HT1080 (cell line): Measurements from ENCODE around the gene NR1H3. TPM values are rescaled to one million over a fixed set of nuclear protein-coding genes. Genes with fewer than 3 reads are reported as not detected.

Experiments
- DNase-seq: peaks from one replicate; pipeline ENCODE4 v3.0.0-alpha.2; 2015; ENCODE audit warnings: low read depth
- total RNA-seq: library from RNA; depleted of rRNA; stranded (reverse); fragments of >200 nt; shearing (Covaris generic); gene quantifications from 2 replicates; pipeline ENCODE4 v1.2.3, GENCODE V29; 2014

The NR1H3 gene
- total RNA-seq, 1 experiment from 2014 or later: 9.7 TPM

GRCh38 chr11:47243454-47243853 is 14.3 kb upstream of the NR1H3 start:
- no peak for DNase-seq

- no peak for DNase-seq
Measured at GRCh38 chr11:47244448-47245350, 13.1 kb upstream of the NR1H3 start.

- DNase-seq: no peak
Measured at GRCh38 chr11:47245611-47246357, 12.0 kb upstream of the NR1H3 start.

- DNase-seq: no peak
Measured at GRCh38 chr11:47247502-47247901, 10.3 kb upstream of the NR1H3 start.

- DNase-seq: no peak
Measured at GRCh38 chr11:47248304-47248663, 9.5 kb upstream of the NR1H3 start.

- DNase-seq: peak; percentile 87
Measured at GRCh38 chr11:47248664-47249377, 9.0 kb upstream of the NR1H3 start, which contains the start of gene ACP2. Gene ACP2, minus strand, starts transcription at chr11:47248814. Its CDS starts 25 bp downstream, at chr11:47248789.

GRCh38 chr11:47249378-47249715 is 8.4 kb upstream of the NR1H3 start:
- no peak for DNase-seq

- no peak for DNase-seq
Measured at GRCh38 chr11:47251751-47252150, 6.0 kb upstream of the NR1H3 start.

- no peak for DNase-seq
Measured at GRCh38 chr11:47253660-47254059, 4.1 kb upstream of the NR1H3 start.

GRCh38 chr11:47254386-47254785 is 3.4 kb upstream of the NR1H3 start:
- DNase-seq: no peak

GRCh38 chr11:47256374-47256773 is 1.4 kb upstream of the NR1H3 start:
- no peak for DNase-seq

- DNase-seq: no peak
Measured at GRCh38 chr11:47257177-47257516, 649 bp upstream of the NR1H3 start.

GRCh38 chr11:47258317-47258902 is 614 bp downstream of the NR1H3 start:
- no peak for DNase-seq

- peak; percentile 30 for DNase-seq
Measured at GRCh38 chr11:47259232-47259977, 1.6 kb downstream of the NR1H3 start.

GRCh38 chr11:47260366-47260765 is 2.6 kb downstream of the NR1H3 start:
- no peak for DNase-seq

GRCh38 chr11:47261291-47261800 is 3.5 kb downstream of the NR1H3 start:
- no peak for DNase-seq

- no peak for DNase-seq
Measured at GRCh38 chr11:47264119-47264518, 6.3 kb downstream of the NR1H3 start.

- no peak for DNase-seq
Measured at GRCh38 chr11:47264521-47264920, 6.7 kb downstream of the NR1H3 start.

- no peak for DNase-seq
Measured at GRCh38 chr11:47267876-47268275, 10.1 kb downstream of the NR1H3 start.

- DNase-seq: no peak
Measured at GRCh38 chr11:47268448-47269001, 10.7 kb downstream of the NR1H3 start.
